K562 (cell line): Measurements from ENCODE around the gene GARRE1. TPM values are rescaled to one million over a fixed set of nuclear protein-coding genes. Genes with fewer than 3 reads are reported as not detected.
A peak's percentile ranks its signal among the peaks of the same experiment; 100 is the strongest.

Experiments
- BMI1 ChIP-seq: fragments of 150-350 bp; IDR thresholded peaks from 2 replicates; pipeline ENCODE4 v1.6.1; 2014; ENCODE audit warnings: low read length
- CEBPB ChIP-seq: fragments of 450-650 bp; IDR thresholded peaks from 2 replicates; pipeline ENCODE4 v1.6.1; 2016; ENCODE audit warnings: missing genetic modification characterization, missing compliant biosample characterization
- FUS ChIP-seq: fragments of 200-400 bp; formaldehyde crosslinking; optimal IDR thresholded peaks from 2 replicates; pipeline ENCODE3; 2017; ENCODE audit warnings: low read depth, low read length
- HMG20A ChIP-seq: fragments of 450-650 bp; formaldehyde crosslinking; conservative IDR thresholded peaks from 2 replicates; pipeline ENCODE4 v1.4.0; 2020; ENCODE audit warnings: mild to moderate bottlenecking, mixed read lengths
- HNRNPH1 ChIP-seq: fragments of 200-400 bp; formaldehyde crosslinking; optimal IDR thresholded peaks from 2 replicates; pipeline ENCODE3; 2017; ENCODE audit warnings: low read depth, mild to moderate bottlenecking, low read length, moderate library complexity
- KAT7 ChIP-seq: sonication (generic); formaldehyde crosslinking; IDR thresholded peaks from 2 replicates; pipeline ENCODE4 v1.8.0; 2022; ENCODE audit warnings: missing genetic modification reagents, mild to moderate bottlenecking, borderline replicate concordance
- KDM1A ChIP-seq, 2 experiments: fragments of 450-650 bp; IDR thresholded peaks; 2 replicates each; pipeline ENCODE4 v1.6.1; 2016; ENCODE audit warnings: mild to moderate bottlenecking in 2 of 2
- MAFF ChIP-seq: IDR thresholded peaks from 2 replicates; pipeline ENCODE4 v1.6.1; 2012; ENCODE audit warnings: low read length, improper control_type of control experiment
- MBD2 ChIP-seq: sonication (generic); IDR thresholded peaks from 2 replicates; pipeline ENCODE4 v1.6.1; 2016; ENCODE audit warnings: low read depth, borderline replicate concordance
- NONO ChIP-seq, 2 experiments: fragments of 200-400 bp in 1 of 2; fragments of 450-650 bp in 1 of 2; formaldehyde crosslinking in 1 of 2; IDR thresholded peaks; 2 replicates each; pipeline ENCODE4 v1.6.1; 2017; ENCODE audit warnings: low read depth in 2 of 2, mild to moderate bottlenecking in 2 of 2, moderate library complexity in 2 of 2, low read length in 1 of 2
- NR0B1 ChIP-seq: fragments of 450-650 bp; IDR thresholded peaks from one replicate; pipeline ENCODE4 v1.6.1; 2018; ENCODE audit warnings: mild to moderate bottlenecking, moderate library complexity; ENCODE audit not compliant: partially characterized antibody
- PTBP1 ChIP-seq: fragments of 200-400 bp; formaldehyde crosslinking; IDR thresholded peaks from 2 replicates; pipeline ENCODE4 v1.6.1; 2017; ENCODE audit warnings: low read depth, low read length
- SIRT6 ChIP-seq: IDR thresholded peaks from one replicate; pipeline ENCODE4 v1.6.1; 2012; ENCODE audit warnings: low read depth, mild to moderate bottlenecking, control low read depth, inconsistent platforms, low read length, moderate library complexity
- TFAM ChIP-seq: fragments of 250-450 bp; sonication (Bioruptor Pico); conservative IDR thresholded peaks from 2 replicates; pipeline ENCODE4 v1.5.0; 2021; ENCODE audit warnings: mild to moderate bottlenecking, moderate library complexity
- ZNF143 ChIP-seq: sonication (generic); formaldehyde crosslinking; IDR thresholded peaks from 2 replicates; pipeline ENCODE4 v1.9.0; 2022; ENCODE audit warnings: mild to moderate bottlenecking, missing genetic modification reagents
- ZNF24 ChIP-seq: fragments of 450-650 bp; IDR thresholded peaks from 2 replicates; pipeline ENCODE4 v1.6.1; 2016
- polyA plus RNA-seq, 8 experiments: library from polyadenylated mRNA; depleted of rRNA in 4 of 8; stranded (reverse) in 5 of 8; unstranded in 3 of 8; fragments of >200 nt; fragmentation: Nextera tagmentation in 2 of 8; fragmentation: Illumina TruSeq in 1 of 8; extraction: Ambion mirVana in 2 of 8; extraction: Trizol in 1 of 8; gene quantifications; 2 replicates each; pipeline versions ENCODE4 v1.2.1 to v1.2.3, GENCODE V29; 2011 to 2014; ENCODE audit warnings: inconsistent platforms in 1 of 8, missing spikeins in 1 of 8
- total RNA-seq, 7 experiments: library from RNA; depleted of rRNA in 6 of 7; stranded (reverse); fragments of >200 nt in 6 of 7; fragmentation: Illumina TruSeq in 2 of 7; extraction: Trizol in 2 of 7; gene quantifications; 2 replicates each; pipeline versions ENCODE4 v1.2.1 to v1.2.3, GENCODE V29; 2011 to 2021; ENCODE audit warnings: low replicate concordance in 1 of 7
- TF ChIP-seq, protein P1 (sequence below): fragments of 450-650 bp; formaldehyde crosslinking; IDR thresholded peaks from 2 replicates; pipeline ENCODE4 v1.4.0; 2020; ENCODE audit warnings: mild to moderate bottlenecking, mixed read lengths
- TF ChIP-seq, protein P2 (sequence below), 2 experiments: IDR thresholded peaks; 2 replicates each; pipeline ENCODE4 v1.6.1; 2012; ENCODE audit warnings: improper control_type of control experiment in 2 of 2, low read depth in 2 of 2, low read length in 2 of 2, borderline replicate concordance in 1 of 2
- TF ChIP-seq, protein P3 (sequence below), 2 experiments: IDR thresholded peaks; 2 replicates each; pipeline ENCODE4 v1.6.1; 2011; ENCODE audit warnings: borderline replicate concordance in 1 of 2, control low read depth in 1 of 2, low read depth in 1 of 2, low read length in 1 of 2, mild to moderate bottlenecking in 1 of 2, mixed read lengths in 1 of 2, moderate library complexity in 1 of 2; ENCODE audit not compliant: insufficient read depth in 1 of 2, insufficient read length in 1 of 2, poor library complexity in 1 of 2, severe bottlenecking in 1 of 2; ENCODE audit errors: extremely low read depth in 1 of 2
- TF ChIP-seq, protein P4 (sequence below): fragments of 450-650 bp; IDR thresholded peaks from 2 replicates; pipeline ENCODE4 v1.6.1; 2016

Gene GARRE1
- total and polyA plus RNA-seq, 9 of the 15 experiments (the other 6 are each of a cell fraction or from before 2014, with no cell fraction given): 1.6 to 12.8 (median 7.5) TPM

- TF ChIP-seq KAT7 (CRISPR knock-in tag): no peak
- TF ChIP-seq PTBP1: no peak
- no peak for TF ChIP-seq HMG20A (CRISPR knock-in tag)
- no peak for TF ChIP-seq NONO (IDR thresholded peaks at IDR 0.05; ENCODE audit: low read depth in 2 of 2, low read length in 1 of 2)
- TF ChIP-seq MBD2: no peak
- no peak for TF ChIP-seq HNRNPH1
- TF ChIP-seq, protein P1, sequence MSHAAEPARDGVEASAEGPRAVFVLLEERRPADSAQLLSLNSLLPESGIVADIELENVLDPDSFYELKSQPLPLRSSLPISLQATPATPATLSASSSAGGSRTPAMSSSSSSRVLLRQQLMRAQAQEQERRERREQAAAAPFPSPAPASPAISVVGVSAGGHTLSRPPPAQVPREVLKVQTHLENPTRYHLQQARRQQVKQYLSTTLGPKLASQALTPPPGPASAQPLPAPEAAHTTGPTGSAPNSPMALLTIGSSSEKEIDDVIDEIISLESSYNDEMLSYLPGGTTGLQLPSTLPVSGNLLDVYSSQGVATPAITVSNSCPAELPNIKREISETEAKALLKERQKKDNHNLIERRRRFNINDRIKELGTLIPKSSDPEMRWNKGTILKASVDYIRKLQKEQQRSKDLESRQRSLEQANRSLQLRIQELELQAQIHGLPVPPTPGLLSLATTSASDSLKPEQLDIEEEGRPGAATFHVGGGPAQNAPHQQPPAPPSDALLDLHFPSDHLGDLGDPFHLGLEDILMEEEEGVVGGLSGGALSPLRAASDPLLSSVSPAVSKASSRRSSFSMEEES (CRISPR knock-in tag): peak; percentile 31
- TF ChIP-seq, protein P2, sequence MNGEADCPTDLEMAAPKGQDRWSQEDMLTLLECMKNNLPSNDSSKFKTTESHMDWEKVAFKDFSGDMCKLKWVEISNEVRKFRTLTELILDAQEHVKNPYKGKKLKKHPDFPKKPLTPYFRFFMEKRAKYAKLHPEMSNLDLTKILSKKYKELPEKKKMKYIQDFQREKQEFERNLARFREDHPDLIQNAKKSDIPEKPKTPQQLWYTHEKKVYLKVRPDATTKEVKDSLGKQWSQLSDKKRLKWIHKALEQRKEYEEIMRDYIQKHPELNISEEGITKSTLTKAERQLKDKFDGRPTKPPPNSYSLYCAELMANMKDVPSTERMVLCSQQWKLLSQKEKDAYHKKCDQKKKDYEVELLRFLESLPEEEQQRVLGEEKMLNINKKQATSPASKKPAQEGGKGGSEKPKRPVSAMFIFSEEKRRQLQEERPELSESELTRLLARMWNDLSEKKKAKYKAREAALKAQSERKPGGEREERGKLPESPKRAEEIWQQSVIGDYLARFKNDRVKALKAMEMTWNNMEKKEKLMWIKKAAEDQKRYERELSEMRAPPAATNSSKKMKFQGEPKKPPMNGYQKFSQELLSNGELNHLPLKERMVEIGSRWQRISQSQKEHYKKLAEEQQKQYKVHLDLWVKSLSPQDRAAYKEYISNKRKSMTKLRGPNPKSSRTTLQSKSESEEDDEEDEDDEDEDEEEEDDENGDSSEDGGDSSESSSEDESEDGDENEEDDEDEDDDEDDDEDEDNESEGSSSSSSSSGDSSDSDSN (IDR thresholded peaks at IDR 0.05; ENCODE audit: borderline replicate concordance in 1 of 2, low read depth in 2 of 2, low read length in 2 of 2): no peak
- TF ChIP-seq NR0B1: no peak
- no peak for TF ChIP-seq MAFF
- no peak for TF ChIP-seq BMI1
- TF ChIP-seq TFAM (CRISPR knock-in tag): no peak
- TF ChIP-seq ZNF24: no peak
- 0 out of 2 replicates have a peak, but pooled peaks have one; percentile 14 for TF ChIP-seq CEBPB (tag)
- TF ChIP-seq SIRT6: no peak
- TF ChIP-seq, protein P3, sequence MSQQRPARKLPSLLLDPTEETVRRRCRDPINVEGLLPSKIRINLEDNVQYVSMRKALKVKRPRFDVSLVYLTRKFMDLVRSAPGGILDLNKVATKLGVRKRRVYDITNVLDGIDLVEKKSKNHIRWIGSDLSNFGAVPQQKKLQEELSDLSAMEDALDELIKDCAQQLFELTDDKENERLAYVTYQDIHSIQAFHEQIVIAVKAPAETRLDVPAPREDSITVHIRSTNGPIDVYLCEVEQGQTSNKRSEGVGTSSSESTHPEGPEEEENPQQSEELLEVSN (IDR thresholded peaks at IDR 0.05; ENCODE audit: borderline replicate concordance in 1 of 2, extremely low read depth in 1 of 2, insufficient read depth in 1 of 2, insufficient read length in 1 of 2, low read depth in 1 of 2, low read length in 1 of 2, poor library complexity in 1 of 2, severe bottlenecking in 1 of 2): no peak
- peak; percentile 81 to 86 for TF ChIP-seq KDM1A (IDR thresholded peaks at IDR 0.05)
- no peak for TF ChIP-seq ZNF143 (CRISPR knock-in tag)
- TF ChIP-seq, protein P4, sequence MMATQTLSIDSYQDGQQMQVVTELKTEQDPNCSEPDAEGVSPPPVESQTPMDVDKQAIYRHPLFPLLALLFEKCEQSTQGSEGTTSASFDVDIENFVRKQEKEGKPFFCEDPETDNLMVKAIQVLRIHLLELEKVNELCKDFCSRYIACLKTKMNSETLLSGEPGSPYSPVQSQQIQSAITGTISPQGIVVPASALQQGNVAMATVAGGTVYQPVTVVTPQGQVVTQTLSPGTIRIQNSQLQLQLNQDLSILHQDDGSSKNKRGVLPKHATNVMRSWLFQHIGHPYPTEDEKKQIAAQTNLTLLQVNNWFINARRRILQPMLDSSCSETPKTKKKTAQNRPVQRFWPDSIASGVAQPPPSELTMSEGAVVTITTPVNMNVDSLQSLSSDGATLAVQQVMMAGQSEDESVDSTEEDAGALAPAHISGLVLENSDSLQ: peak; percentile 28; the same call in 1 of the 2 replicates
- no peak for TF ChIP-seq FUS
Observed at GRCh38 chr19:34217952-34218817, 36.2 kb upstream of the GARRE1 start (continued).
